ENCODE data around the gene HBG2.
"Not testable (repeated sequence)": the region's sequence is repeated elsewhere in the genome, so short reads cannot be mapped to it uniquely, and the experiment has no call there.

HBG2 gene

DNA sequence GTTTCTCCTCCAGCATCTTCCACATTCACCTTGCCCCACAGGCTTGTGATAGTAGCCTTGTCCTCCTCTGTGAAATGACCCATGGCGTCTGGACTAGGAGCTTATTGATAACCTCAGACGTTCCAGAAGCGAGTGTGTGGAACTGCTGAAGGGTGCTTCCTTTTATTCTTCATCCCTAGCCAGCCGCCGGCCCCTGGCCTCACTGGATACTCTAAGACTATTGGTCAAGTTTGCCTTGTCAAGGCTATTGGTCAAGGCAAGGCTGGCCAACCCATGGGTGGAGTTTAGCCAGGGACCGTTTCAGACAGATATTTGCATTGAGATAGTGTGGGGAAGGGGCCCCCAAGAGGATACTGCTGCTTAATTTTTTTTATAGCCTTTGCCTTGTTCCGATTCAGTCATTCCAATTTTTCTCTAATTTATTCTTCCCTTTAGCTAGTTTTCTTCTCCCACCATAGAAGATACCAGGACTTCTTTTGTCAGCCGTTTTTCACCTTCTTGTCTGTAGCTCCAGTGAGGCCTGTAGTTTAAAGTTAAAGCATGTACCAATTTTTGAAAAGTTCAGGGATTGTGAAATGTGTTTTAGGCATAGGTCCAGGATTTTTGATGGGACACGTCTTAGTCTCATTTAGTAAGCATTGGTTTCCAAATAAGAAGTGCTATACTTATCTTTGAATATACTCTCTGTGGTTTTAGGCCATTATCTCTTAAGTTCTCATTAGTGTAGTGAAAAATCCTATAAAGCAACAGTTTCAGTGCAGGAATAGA, at the start of gene HBG2:
TSS of gene HBG2 (minus strand) at position 136 of the 768 bp plus-strand sequence. CDS start at position 83, 53 bp downstream.
- DNase-seq: not testable (repeated sequence)

GRCh38 chr11:5304046-5304445, 49.5 kb upstream of the HBG2 start:
- DNase-seq: no peak

GRCh38 chr11:5303626-5304025, 49.0 kb upstream of the HBG2 start:
- DNase-seq: no peak

DNA sequence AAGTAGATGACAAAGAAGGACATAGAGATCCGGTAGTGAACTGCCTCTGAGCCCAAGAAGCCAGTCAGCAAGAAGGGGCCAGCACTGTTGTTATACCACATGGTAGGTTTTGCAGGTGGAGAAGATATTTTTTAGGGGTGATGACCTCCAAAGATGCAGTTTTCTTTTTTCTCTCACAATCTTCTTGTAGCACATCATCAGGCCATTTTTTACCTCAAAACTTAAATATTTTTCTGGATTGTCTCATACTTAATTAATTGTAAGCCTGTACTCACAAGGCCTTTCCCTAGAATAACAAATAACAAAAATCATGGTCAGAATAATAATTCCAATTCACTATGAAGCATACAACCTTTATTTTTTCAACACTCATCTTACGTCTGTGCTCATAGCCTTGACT, 47.3 kb upstream of the HBG2 start, which contains the start of gene OR51B4:
TSS of gene OR51B4 (minus strand) at position 101 of the 400 bp plus-strand sequence. CDS start at position 101, 0 bp downstream.
- no peak for DNase-seq

GRCh38 chr11:5300251-5300650, 45.7 kb upstream of the HBG2 start:
- no peak for DNase-seq

DNA sequence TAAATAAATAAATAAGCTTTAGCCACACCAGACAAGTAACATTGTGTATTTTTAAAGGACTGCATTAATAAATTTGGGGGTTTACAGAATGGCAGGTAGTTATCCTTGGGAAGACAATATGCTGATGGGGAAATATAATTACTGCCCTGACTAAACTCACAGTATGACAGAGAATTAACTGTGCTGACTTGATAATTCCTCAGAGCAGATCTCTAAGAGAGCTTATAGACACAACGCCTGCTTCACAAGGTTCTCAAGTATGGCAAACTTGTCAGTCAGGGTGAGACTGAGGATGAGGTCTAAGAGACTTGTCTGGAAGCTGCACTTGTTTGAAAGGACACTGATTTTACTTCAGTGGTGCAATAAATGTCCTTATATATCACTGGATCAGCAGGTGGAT, 43.9 kb upstream of the HBG2 start:
- DNase-seq: no peak

DNA sequence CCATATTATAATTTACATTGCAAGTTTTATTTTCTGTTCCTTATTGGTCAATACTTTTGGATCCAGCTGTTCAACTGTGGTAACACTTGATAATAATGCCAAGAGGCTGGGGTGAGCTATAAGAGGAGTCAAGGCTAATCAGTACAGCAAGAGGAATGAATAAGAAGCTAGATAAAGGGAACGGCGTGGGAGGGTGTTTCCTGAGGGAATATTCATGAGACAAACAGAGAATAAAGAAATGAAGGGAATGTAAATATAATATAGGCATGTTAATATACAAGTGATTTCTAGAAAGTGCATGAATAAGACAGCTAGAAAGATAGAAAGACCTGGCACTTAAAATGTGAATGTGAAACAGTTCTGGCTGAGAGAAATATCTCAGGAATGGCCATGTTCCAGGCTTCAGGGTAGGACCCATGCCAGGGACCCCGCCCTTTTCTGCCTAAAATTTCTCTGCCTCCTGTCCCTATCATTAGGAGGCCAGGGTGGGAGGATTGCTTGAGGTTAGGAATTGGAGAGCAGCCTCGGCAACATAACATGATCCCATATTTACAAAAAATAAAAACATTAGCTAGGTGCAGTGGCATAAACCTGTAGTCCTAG, 43.2 kb upstream of the HBG2 start:
- no peak for DNase-seq

- DNase-seq: not testable (repeated sequence)
Measured at GRCh38 chr11:5294342-5294995, 39.9 kb upstream of the HBG2 start.

- DNase-seq: no peak
Measured at GRCh38 chr11:5293028-5293427, 38.4 kb upstream of the HBG2 start.

- DNase-seq: no peak
Measured at GRCh38 chr11:5291207-5291838, 36.7 kb upstream of the HBG2 start.

DNA sequence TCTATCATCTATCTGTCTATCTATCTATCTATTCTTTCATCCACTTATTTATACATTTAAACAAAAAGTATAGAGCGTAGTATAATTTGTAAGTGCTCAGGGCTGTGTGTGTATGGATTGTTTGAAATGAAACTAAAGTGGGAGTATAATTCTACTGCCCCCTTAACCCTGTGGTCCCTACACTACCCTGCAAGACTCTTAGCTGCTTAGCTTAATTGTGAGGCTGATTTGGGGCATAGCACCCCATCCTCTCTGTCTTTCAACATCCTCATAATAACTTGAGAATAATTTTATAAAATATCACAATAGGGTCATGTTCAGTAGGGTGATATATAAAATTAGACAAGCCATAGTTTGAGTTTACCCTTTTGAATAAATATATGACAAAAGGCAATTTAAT, 35.5 kb upstream of the HBG2 start:
- DNase-seq: no peak

- no peak for DNase-seq
Measured at GRCh38 chr11:5289696-5290095, 35.1 kb upstream of the HBG2 start.

DNA sequence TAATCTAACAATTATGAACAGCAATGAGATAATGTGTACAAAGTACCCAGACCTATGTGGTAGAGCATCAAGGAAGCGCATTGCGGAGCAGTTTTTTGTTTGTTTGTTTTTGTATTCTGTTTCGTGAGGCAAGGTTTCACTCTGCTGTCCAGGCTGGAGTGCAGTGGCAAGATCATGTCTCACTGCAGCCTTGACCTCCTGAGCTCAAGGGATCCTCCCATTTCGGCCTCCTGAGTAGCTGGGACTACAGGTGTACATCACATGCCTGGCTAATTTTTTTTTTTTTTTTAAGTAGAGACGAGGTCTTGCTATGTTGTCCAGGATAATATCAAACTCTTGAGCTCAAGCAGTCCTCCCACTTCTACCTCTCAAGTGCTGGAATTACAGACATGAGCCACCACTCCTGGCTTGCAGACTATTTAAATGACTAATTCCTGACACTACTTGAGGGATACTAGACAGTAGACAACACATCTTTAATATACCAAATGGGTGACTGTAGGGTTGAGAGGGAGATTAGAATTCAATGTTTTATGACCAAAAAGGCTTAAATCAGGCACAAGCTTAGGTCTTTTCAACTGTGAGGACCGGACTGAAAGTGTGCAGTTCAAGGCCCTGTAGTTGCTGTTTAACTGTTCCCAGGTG, 34.4 kb upstream of the HBG2 start:
- no peak for DNase-seq

- DNase-seq: no peak
Measured at GRCh38 chr11:5288108-5288905, 33.7 kb upstream of the HBG2 start.

GRCh38 chr11:5286901-5287300, 32.3 kb upstream of the HBG2 start:
- DNase-seq: no peak

DNA sequence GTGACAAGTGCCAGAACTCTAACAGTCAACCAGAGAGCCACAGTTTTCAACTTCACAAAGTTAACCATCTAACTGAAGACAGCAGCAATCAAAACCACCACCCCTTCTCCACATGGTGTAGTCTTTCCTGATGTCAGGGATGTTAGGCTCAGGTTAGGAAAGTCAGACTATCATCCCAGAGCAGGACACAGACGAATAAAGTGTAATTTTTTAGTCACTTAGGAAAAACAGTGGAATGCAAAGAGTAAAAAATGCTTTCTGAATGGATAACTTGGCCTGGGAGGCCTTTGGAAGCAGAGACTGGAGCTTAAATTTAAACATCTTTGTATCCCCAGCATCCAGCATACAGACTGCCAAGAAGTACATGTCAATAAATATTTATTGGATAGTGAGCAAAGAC, 31.8 kb upstream of the HBG2 start:
- no peak for DNase-seq

GRCh38 chr11:5285703-5286340, 31.2 kb upstream of the HBG2 start:
- no peak for DNase-seq

DNA sequence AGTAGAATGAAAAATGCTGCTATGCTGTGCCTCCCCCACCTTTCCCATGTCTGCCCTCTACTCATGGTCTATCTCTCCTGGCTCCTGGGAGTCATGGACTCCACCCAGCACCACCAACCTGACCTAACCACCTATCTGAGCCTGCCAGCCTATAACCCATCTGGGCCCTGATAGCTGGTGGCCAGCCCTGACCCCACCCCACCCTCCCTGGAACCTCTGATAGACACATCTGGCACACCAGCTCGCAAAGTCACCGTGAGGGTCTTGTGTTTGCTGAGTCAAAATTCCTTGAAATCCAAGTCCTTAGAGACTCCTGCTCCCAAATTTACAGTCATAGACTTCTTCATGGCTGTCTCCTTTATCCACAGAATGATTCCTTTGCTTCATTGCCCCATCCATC, 30.1 kb upstream of the HBG2 start:
- no peak for DNase-seq

DNA sequence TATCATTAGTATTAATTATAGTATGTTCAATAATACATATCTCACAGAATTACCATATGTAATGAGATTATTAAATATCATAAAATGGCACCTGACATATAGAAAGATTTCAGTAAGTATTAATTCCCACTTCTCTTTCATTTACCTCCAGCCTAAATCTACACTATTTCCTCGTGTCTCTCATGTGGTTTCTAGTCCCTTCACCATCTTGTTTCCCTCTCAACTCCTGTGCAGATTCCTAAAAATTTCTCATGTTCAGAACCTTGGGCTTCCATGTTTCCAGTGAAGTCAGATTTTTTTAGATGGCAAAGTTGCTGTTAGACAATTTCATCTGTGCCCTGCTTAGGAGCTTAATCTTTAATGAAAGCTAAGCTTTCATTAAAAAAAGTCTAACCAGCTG, 29.3 kb upstream of the HBG2 start:
- no peak for DNase-seq

- DNase-seq: no peak
Measured at GRCh38 chr11:5283086-5283485, 28.5 kb upstream of the HBG2 start.

DNA sequence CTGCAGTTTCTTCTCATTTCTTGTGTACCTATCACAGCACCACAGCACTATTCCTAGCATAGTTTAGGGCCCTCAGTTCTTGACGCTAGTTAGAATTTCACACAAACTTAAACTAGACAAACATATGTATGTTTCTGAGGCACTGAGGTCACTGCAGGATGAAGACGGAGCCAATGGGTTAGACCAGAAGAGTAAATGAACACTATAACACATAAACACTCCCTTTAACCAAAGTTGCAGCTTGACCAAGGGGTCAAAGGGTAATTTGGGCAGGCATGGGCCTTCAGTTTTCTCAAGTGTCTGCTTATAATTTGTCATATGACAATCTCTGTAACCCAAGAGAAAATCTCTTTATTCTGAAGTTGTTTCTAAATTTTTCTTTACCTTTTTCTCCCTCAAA, 28.0 kb upstream of the HBG2 start:
- DNase-seq: no peak

- no peak for DNase-seq
Measured at GRCh38 chr11:5281596-5281995, 27.0 kb upstream of the HBG2 start.

All from stimulated activated naive CD4-positive, alpha-beta T cell (primary cell).